HEK293T (cell line): ENCODE results near the gene RNASEH2B.

Experiments
- BHLHE40 ChIP-seq: fragments of 450-650 bp; IDR thresholded peaks from 2 replicates; pipeline ENCODE4 v1.6.1; 2016; ENCODE audit warnings: mild to moderate bottlenecking, moderate library complexity, borderline replicate concordance
- FOXA1 ChIP-seq: fragments of 450-650 bp; IDR thresholded peaks from 2 replicates; pipeline ENCODE4 v1.6.1; 2016; ENCODE audit warnings: mild to moderate bottlenecking
- FOXK2 ChIP-seq: fragments of 450-650 bp; IDR thresholded peaks from 2 replicates; pipeline ENCODE4 v1.6.1; 2016; ENCODE audit warnings: mild to moderate bottlenecking
- FOXM1 ChIP-seq: fragments of 450-650 bp; IDR thresholded peaks from 2 replicates; pipeline ENCODE4 v1.6.1; 2017; ENCODE audit warnings: mild to moderate bottlenecking, borderline replicate concordance
- HDGF ChIP-seq: fragments of 450-650 bp; IDR thresholded peaks from 2 replicates; pipeline ENCODE4 v1.6.1; 2017; ENCODE audit warnings: antibody characterized with exemption, borderline replicate concordance
- LEF1 ChIP-seq: fragments of 450-650 bp; IDR thresholded peaks from 2 replicates; pipeline ENCODE4 v1.6.1; 2017; ENCODE audit warnings: mild to moderate bottlenecking, borderline replicate concordance
- PKNOX1 ChIP-seq: fragments of 450-650 bp; IDR thresholded peaks from 2 replicates; pipeline ENCODE4 v1.6.1; 2016
- SUZ12 ChIP-seq: fragments of 450-650 bp; IDR thresholded peaks from 2 replicates; pipeline ENCODE4 v1.6.1; 2016; ENCODE audit warnings: mild to moderate bottlenecking
- TARDBP ChIP-seq: fragments of 450-650 bp; IDR thresholded peaks from 2 replicates; pipeline ENCODE4 v1.6.1; 2016
- ZNF384 ChIP-seq: fragments of 450-650 bp; IDR thresholded peaks from 2 replicates; pipeline ENCODE4 v1.6.1; 2016

- TF ChIP-seq HDGF (no peak), SUZ12 (no peak), LEF1 (no peak), BHLHE40 (no peak), TARDBP (no peak), PKNOX1 (no peak), FOXK2 (no peak), ZNF384 (no peak), FOXM1 (no peak), FOXA1 (no peak)
These were observed 79.9 kb downstream of the RNASEH2B start for GRCh38 chr13:50989476-50989875.
